HEK293 (cell line): ENCODE measurements around the gene IL4I1.

Experiments
- CTCF ChIA-PET: fragments of 350-600 bp; formaldehyde crosslinking; extraction: SDS; loops from one replicate; lab custom pipeline; 2021; ENCODE audit warnings: antibody characterized with exemption; lab: Yijun Ruan, JAX
- POLR2A ChIA-PET: fragments of 300-600 bp; formaldehyde crosslinking; extraction: SDS; loops from one replicate; lab custom pipeline; 2020; ENCODE audit warnings: antibody characterized with exemption, inconsistent platforms; lab: Yijun Ruan, JAX
- H3K27ac ChIP-seq: fragments of 200-500 bp; sonication (Bioruptor generic); 2 replicates; pipeline ENCODE4 v1.5.1; 2014; ENCODE audit warnings: low read depth, low read length, control low read depth, inconsistent platforms; ENCODE audit errors: extremely low read depth
- H3K36me3 ChIP-seq, 2 experiments: fragments of 200-500 bp in 1 of 2; sonication (Bioruptor generic) in 1 of 2; 1 replicate in 1 of 2; 2 replicates in 1 of 2; pipeline ENCODE4 v1.5.1; 2014 to 2017; ENCODE audit warnings: inconsistent platforms in 2 of 2, low read length in 2 of 2; ENCODE audit not compliant: control insufficient read depth in 2 of 2, insufficient read depth in 1 of 2
- H3K4me1 ChIP-seq: fragments of 200-500 bp; sonication (Bioruptor generic); 2 replicates; pipeline ENCODE4 v1.5.1; 2014; ENCODE audit warnings: mild to moderate bottlenecking, low read length, inconsistent platforms; ENCODE audit not compliant: control insufficient read depth, insufficient read depth
- H3K4me3 ChIP-seq: 2 replicates; pipeline ENCODE4 v1.5.1; 2011; ENCODE audit warnings: low read depth, mild to moderate bottlenecking, control low read depth, low read length, moderate library complexity
- H3K9me3 ChIP-seq: fragments of 200-500 bp; sonication (Bioruptor generic); 2 replicates; pipeline ENCODE4 v1.5.1; 2014; ENCODE audit warnings: low read depth, low read length, inconsistent platforms; ENCODE audit not compliant: control insufficient read depth, insufficient read depth
- CTCF ChIP-seq: fragments of 450-650 bp; formaldehyde crosslinking; IDR thresholded peaks from 2 replicates; pipeline ENCODE4 v1.5.1; 2016; ENCODE audit warnings: missing biosample characterization, missing genetic modification characterization
- HIC1 ChIP-seq: fragments of 450-650 bp; formaldehyde crosslinking; IDR thresholded peaks from 2 replicates; pipeline ENCODE4 v1.5.1; 2016; ENCODE audit warnings: missing biosample characterization, missing genetic modification characterization
- OVOL3 ChIP-seq: fragments of 450-650 bp; formaldehyde crosslinking; IDR thresholded peaks from 2 replicates; pipeline ENCODE4 v1.5.1; 2016; ENCODE audit warnings: missing biosample characterization, missing genetic modification characterization
- SALL2 ChIP-seq: fragments of 450-650 bp; formaldehyde crosslinking; IDR thresholded peaks from 2 replicates; pipeline ENCODE4 v1.5.0; 2017; ENCODE audit warnings: missing biosample characterization, mild to moderate bottlenecking, missing genetic modification characterization, borderline replicate concordance
- SP3 ChIP-seq: fragments of 450-650 bp; formaldehyde crosslinking; IDR thresholded peaks from 2 replicates; pipeline ENCODE4 v1.5.1; 2016; ENCODE audit warnings: missing biosample characterization, missing genetic modification characterization
- TSHZ1 ChIP-seq: fragments of 450-650 bp; formaldehyde crosslinking; IDR thresholded peaks from 2 replicates; pipeline ENCODE4 v1.5.1; 2016; ENCODE audit warnings: missing biosample characterization, missing genetic modification characterization, borderline replicate concordance
- ZEB2 ChIP-seq: fragments of 450-650 bp; formaldehyde crosslinking; IDR thresholded peaks from 2 replicates; pipeline ENCODE4 v1.5.1; 2016; ENCODE audit warnings: missing biosample characterization, missing genetic modification characterization
- ZFP37 ChIP-seq: fragments of 450-650 bp; formaldehyde crosslinking; IDR thresholded peaks from 2 replicates; pipeline ENCODE4 v1.5.1; 2016; ENCODE audit warnings: missing biosample characterization, missing genetic modification characterization
- ZNF121 ChIP-seq: fragments of 450-650 bp; formaldehyde crosslinking; IDR thresholded peaks from 2 replicates; pipeline ENCODE4 v1.5.1; 2016; ENCODE audit warnings: missing biosample characterization, missing genetic modification characterization
- ZNF16 ChIP-seq: fragments of 450-650 bp; formaldehyde crosslinking; IDR thresholded peaks from 2 replicates; pipeline ENCODE4 v1.5.1; 2016; ENCODE audit warnings: low read depth, missing biosample characterization, missing genetic modification characterization
- ZNF214 ChIP-seq: fragments of 450-650 bp; formaldehyde crosslinking; IDR thresholded peaks from 2 replicates; pipeline ENCODE4 v1.5.1; 2017; ENCODE audit warnings: missing biosample characterization, mild to moderate bottlenecking, missing genetic modification characterization, borderline replicate concordance
- ZNF223 ChIP-seq: fragments of 450-650 bp; formaldehyde crosslinking; IDR thresholded peaks from 2 replicates; pipeline ENCODE4 v1.5.1; 2016; ENCODE audit warnings: missing biosample characterization, missing genetic modification characterization
- ZNF341 ChIP-seq: fragments of 450-650 bp; formaldehyde crosslinking; IDR thresholded peaks from 2 replicates; pipeline ENCODE4; 2016; ENCODE audit warnings: low read depth, missing biosample characterization, missing genetic modification characterization
- ZNF362 ChIP-seq: fragments of 450-650 bp; formaldehyde crosslinking; IDR thresholded peaks from 2 replicates; pipeline ENCODE4 v1.5.1; 2016; ENCODE audit warnings: missing biosample characterization, missing genetic modification characterization
- ZNF398 ChIP-seq: fragments of 450-650 bp; formaldehyde crosslinking; IDR thresholded peaks from 2 replicates; pipeline ENCODE4 v1.5.1; 2017; ENCODE audit warnings: missing biosample characterization, missing genetic modification characterization
- ZNF426 ChIP-seq: fragments of 450-650 bp; formaldehyde crosslinking; IDR thresholded peaks from 2 replicates; pipeline ENCODE4 v1.5.1; 2017; ENCODE audit warnings: missing biosample characterization, missing genetic modification characterization, mild to moderate bottlenecking, inconsistent platforms, moderate library complexity
- ZNF513 ChIP-seq: fragments of 450-650 bp; IDR thresholded peaks from 2 replicates; pipeline ENCODE4 v1.5.1; 2018; ENCODE audit warnings: missing biosample characterization, missing genetic modification characterization
- ZNF624 ChIP-seq: fragments of 450-650 bp; formaldehyde crosslinking; IDR thresholded peaks from 2 replicates; pipeline ENCODE4 v1.5.1; 2017; ENCODE audit warnings: missing biosample characterization, missing genetic modification characterization
- ZSCAN4 ChIP-seq: fragments of 450-650 bp; formaldehyde crosslinking; IDR thresholded peaks from 2 replicates; pipeline ENCODE4 v1.5.1; 2017; ENCODE audit warnings: missing biosample characterization, missing genetic modification characterization
- ZXDB ChIP-seq: fragments of 450-650 bp; formaldehyde crosslinking; IDR thresholded peaks from 2 replicates; pipeline ENCODE4 v1.5.1; 2016; ENCODE audit warnings: missing biosample characterization, missing genetic modification characterization

IL4I1 gene

GRCh38 chr19:49878744-49879070, 18.0 kb downstream of the IL4I1 start:
- no peak overlapping the region for H3K4me3 ChIP-seq
- peak overlapping the region; percentile 94 for H3K27ac ChIP-seq
- ChIA-PET CTCF (interaction anchor here (0.5 to 0.6 kb wide), 2 partner anchors 40 to 54 kb away, joined by 3 to 4 read pairs; no protein-coding TSS in a partner anchor), POLR2A (interaction anchor here (0.6 to 4.8 kb wide), 6 partner anchors 9 to 342 kb away, joined by 3 to 41 read pairs (median 5); partner anchors contain the start of genes ATF5, NUP62 and PNKP)
- H3K4me1 ChIP-seq, result peaks cover 9% of the 10 kb centered on the region
- H3K9me3 ChIP-seq, result no peaks in the 10 kb centered on the region
- no peak for TF ChIP-seq ZNF426 (tag by site-specific recombination)
- TF ChIP-seq ZNF398, result no peak
- no peak for TF ChIP-seq ZFP37 (tag by site-specific recombination)
- TF ChIP-seq OVOL3 (tag by site-specific recombination), result no peak
- TF ChIP-seq SP3 (tag by site-specific recombination), result no peak
- no peak for TF ChIP-seq CTCF
- TF ChIP-seq ZEB2, result no peak
- no peak for TF ChIP-seq ZNF121 (tag by site-specific recombination)
- TF ChIP-seq ZSCAN4 (tag by site-specific recombination), result no peak
- TF ChIP-seq ZXDB (tag by site-specific recombination), result no peak
- no peak for TF ChIP-seq HIC1 (tag by site-specific recombination)
- no peak for TF ChIP-seq ZNF214 (tag by site-specific recombination)
- TF ChIP-seq ZNF513, result no peak
- H3K36me3 ChIP-seq, result peaks cover 3 to 60% of the 10 kb centered on the region in 2 experiments; a peak in 2 of 3 replicates

GRCh38 chr19:49877879-49878743, 18.6 kb downstream of the IL4I1 start:
- peaks cover 9% of the 10 kb centered on the region for H3K4me1 ChIP-seq
- peaks cover 3 to 54% of the 10 kb centered on the region in 2 experiments; a peak in 2 of 3 replicates for H3K36me3 ChIP-seq
- H3K27ac ChIP-seq, result peak overlapping the region; percentile 94
- H3K9me3 ChIP-seq, result no peaks in the 10 kb centered on the region
- H3K4me3 ChIP-seq, result peak overlapping the region; percentile 79
- CTCF ChIA-PET, result interaction anchor here (0.7 kb wide), 1 partner anchor 13 kb away, joined by 4 read pairs; no protein-coding TSS in a partner anchor
- POLR2A ChIA-PET, result interaction anchor here (0.6 to 4.8 kb wide), 8 partner anchors 10 to 341 kb away, joined by 3 to 41 read pairs (median 12); partner anchors contain the start of genes ATF5, NUP62, PNKP and PRMT1
- no peak for TF ChIP-seq ZNF624 (tag by site-specific recombination)
- TF ChIP-seq TSHZ1 (tag by site-specific recombination), result no peak
- TF ChIP-seq ZNF223, result no peak
- no peak for TF ChIP-seq ZNF16 (tag by site-specific recombination)
- TF ChIP-seq ZNF362 (tag by site-specific recombination), result no peak
- 0 out of 2 replicates have a peak, but pooled peaks have one; percentile 18 for TF ChIP-seq ZNF341 (tag by site-specific recombination)
- no peak for TF ChIP-seq SALL2
